Neural cell (in vitro differentiated cells): ENCODE data around the gene DLG5.

Experiments used
- EP300 ChIP-seq: fragments of 450-650 bp; conservative IDR thresholded peaks from 2 replicates; pipeline ENCODE4 v1.6.1; 2014; ENCODE audit warnings: antibody characterized with exemption, mild to moderate bottlenecking, moderate library complexity; ENCODE audit not compliant: poor library complexity, severe bottlenecking
- EZH2 ChIP-seq: fragments of 200-600, 300-800 bp; shearing (Covaris generic), sonication (generic); IDR thresholded peaks from 2 replicates; pipeline ENCODE4 v1.6.1; 2014; ENCODE audit warnings: antibody characterized with exemption, low read length, borderline replicate concordance, mild to moderate bottlenecking; ENCODE audit not compliant: insufficient read depth, poor library complexity, severe bottlenecking
- MXI1 ChIP-seq: fragments of 450-650 bp; conservative IDR thresholded peaks from 2 replicates; pipeline ENCODE4 v1.6.1; 2014; ENCODE audit warnings: antibody characterized with exemption, mild to moderate bottlenecking; ENCODE audit not compliant: poor library complexity, severe bottlenecking
- POLR2AphosphoS5 ChIP-seq: IDR thresholded peaks from 2 replicates; pipeline ENCODE4 v1.6.1; 2012
- RAD21 ChIP-seq: fragments of 450-650 bp; conservative IDR thresholded peaks from 2 replicates; pipeline ENCODE4 v1.6.1; 2014; ENCODE audit warnings: antibody characterized with exemption, mild to moderate bottlenecking, moderate library complexity
- REST ChIP-seq: IDR thresholded peaks from 2 replicates; pipeline ENCODE4 v1.6.1; 2012; ENCODE audit warnings: borderline replicate concordance
- SMC3 ChIP-seq: fragments of 450-650 bp; conservative IDR thresholded peaks from 2 replicates; pipeline ENCODE4 v1.6.1; 2014; ENCODE audit warnings: antibody characterized with exemption, mild to moderate bottlenecking, moderate library complexity; ENCODE audit not compliant: poor library complexity
- TAF1 ChIP-seq: IDR thresholded peaks from 2 replicates; pipeline ENCODE4 v1.6.1; 2012; ENCODE audit warnings: low read depth
- TF ChIP-seq, protein P1 (sequence below): fragments of 450-650 bp; IDR thresholded peaks from 2 replicates; pipeline ENCODE4 v1.5.1; 2014; ENCODE audit warnings: antibody characterized with exemption, mild to moderate bottlenecking, moderate library complexity; ENCODE audit not compliant: poor library complexity, severe bottlenecking

GRCh38 chr10:77960829-77961329 lies 34.3 kb upstream of the DLG5 start:
- TF ChIP-seq, protein P1, sequence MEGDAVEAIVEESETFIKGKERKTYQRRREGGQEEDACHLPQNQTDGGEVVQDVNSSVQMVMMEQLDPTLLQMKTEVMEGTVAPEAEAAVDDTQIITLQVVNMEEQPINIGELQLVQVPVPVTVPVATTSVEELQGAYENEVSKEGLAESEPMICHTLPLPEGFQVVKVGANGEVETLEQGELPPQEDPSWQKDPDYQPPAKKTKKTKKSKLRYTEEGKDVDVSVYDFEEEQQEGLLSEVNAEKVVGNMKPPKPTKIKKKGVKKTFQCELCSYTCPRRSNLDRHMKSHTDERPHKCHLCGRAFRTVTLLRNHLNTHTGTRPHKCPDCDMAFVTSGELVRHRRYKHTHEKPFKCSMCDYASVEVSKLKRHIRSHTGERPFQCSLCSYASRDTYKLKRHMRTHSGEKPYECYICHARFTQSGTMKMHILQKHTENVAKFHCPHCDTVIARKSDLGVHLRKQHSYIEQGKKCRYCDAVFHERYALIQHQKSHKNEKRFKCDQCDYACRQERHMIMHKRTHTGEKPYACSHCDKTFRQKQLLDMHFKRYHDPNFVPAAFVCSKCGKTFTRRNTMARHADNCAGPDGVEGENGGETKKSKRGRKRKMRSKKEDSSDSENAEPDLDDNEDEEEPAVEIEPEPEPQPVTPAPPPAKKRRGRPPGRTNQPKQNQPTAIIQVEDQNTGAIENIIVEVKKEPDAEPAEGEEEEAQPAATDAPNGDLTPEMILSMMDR = no peak
- TF ChIP-seq RAD21 (no peak), TAF1 (no peak), EP300 (no peak), EZH2 (no peak), SMC3 (no peak), POLR2AphosphoS5 (no peak), MXI1 (no peak), REST (no peak)
